ENCODE data around the gene UBE2K. TPM values are rescaled to one million over a fixed set of nuclear protein-coding genes. Genes with fewer than 3 reads are reported as not detected.

Gene UBE2K
- total RNA-seq, 1 experiment from 2014 or later = 126 TPM

- Histone ChIP-seq H3K4me3 (replicated peaks in 1 of 2; ENCODE audit: low read depth in 1 of 2, low read length in 2 of 2) (no peak overlapping the region), H3K9me3 (ENCODE audit: control insufficient read depth in 1 of 2, insufficient read depth in 1 of 2, low read depth in 1 of 2, low read length in 2 of 2) (no peaks in the 10 kb centered on the region), H3K9ac (ENCODE audit: low read length) (no peak overlapping the region), H3K36me3 (ENCODE audit: control insufficient read depth in 1 of 2, insufficient read depth in 2 of 2, low read length in 2 of 2) (no peaks in the 10 kb centered on the region), H3K9me2 (ENCODE audit: insufficient read depth) (no peaks in the 10 kb centered on the region), H3K27me3 (ENCODE audit: insufficient read depth, low read length) (no peaks in the 10 kb centered on the region), H3K4me1 (ENCODE audit: control insufficient read depth in 1 of 2, insufficient read depth in 2 of 2, low read length in 2 of 2) (no peaks in the 10 kb centered on the region), H3K79me2 (ENCODE audit: insufficient read depth, low read length) (no peaks in the 10 kb centered on the region), H2AFZ (ENCODE audit: low read depth, low read length, poor library complexity, severe bottlenecking) (no peak overlapping the region), H3K4me2 (ENCODE audit: low read length) (no peak overlapping the region), H3K27ac (ENCODE audit: low read depth, low read length) (no peak overlapping the region), H4K20me1 (ENCODE audit: insufficient read depth) (no peaks in the 10 kb centered on the region)
- RAD21 ChIA-PET (ENCODE audit: low non-redundant PET in 1 of 2, low total read pairs in 2 of 2, uncharacterized antibody in 2 of 2, unreplicated experiment in 2 of 2) = no interaction called here
- no peak for DNase-seq (ENCODE audit: low read depth, low spot score)
- POLR2A ChIA-PET = no interaction called here
- TF ChIP-seq CBX3 (IDR thresholded peaks at IDR 0.05; ENCODE audit: low read depth) (no peak), EGR1 (IDR thresholded peaks at IDR 0.05; ENCODE audit: low read depth) (no peak), CEBPB (IDR thresholded peaks at IDR 0.05; ENCODE audit: low read depth) (no peak), ZFX (IDR thresholded peaks at IDR 0.05) (no peak), RAD21 (IDR thresholded peaks at IDR 0.05; ENCODE audit: low read depth) (no peak), EZH2 (IDR thresholded peaks at IDR 0.05) (no peak), YY1 (IDR thresholded peaks at IDR 0.05; ENCODE audit: extremely low read depth, insufficient replicate concordance, low read depth, low read length) (no peak), ZNF274 (IDR thresholded peaks at IDR 0.05; ENCODE audit: low read depth, low read length) (no peak), EZH2phosphoT487 (IDR thresholded peaks at IDR 0.05; ENCODE audit: borderline replicate concordance) (no peak), CTCF (IDR thresholded peaks at IDR 0.05 in 2 of 3, conservative IDR thresholded peaks at IDR 0.05 in 1 of 3; ENCODE audit: borderline replicate concordance in 1 of 3, insufficient read depth in 1 of 3, low read depth in 2 of 3, low read length in 2 of 3) (no peak), JUND (IDR thresholded peaks at IDR 0.05) (no peak)
- CTCF ChIA-PET = no interaction called here
- no peak for ATAC-seq
- intact Hi-C loops (cut with micrococcal nuclease) = no loop called here
- BruUV-seq (replicated peaks) = no TSS peak
Measured at GRCh38 chr4:39802005-39802404, 104.1 kb downstream of the UBE2K start.
